PC-3 (cell line): ENCODE measurements around the gene CCDC89. TPM values are rescaled to one million over a fixed set of nuclear protein-coding genes. Genes with fewer than 3 reads are reported as not detected.

ENCODE experiments used
- ATAC-seq: fragments of 200-7000 bp; cut with Tn5 transposase; 2 replicates; pipeline ENCODE4 v1.9.1; 2020; ENCODE audit warnings: mild to moderate bottlenecking, moderate library complexity
- BruUV-seq: library from RNA; stranded (reverse); fragments of 400-500 nt; replicated peaks from 2 replicates; lab custom pipeline; 2021; lab: Mats Ljungman, UMichigan
- CTCF ChIA-PET: fragments of 300-600 bp; sonication (Branson Sonifier 250); formaldehyde crosslinking; loops from one replicate; lab custom pipeline; 2022; ENCODE audit warnings: antibody characterized with exemption; lab: Charles Lee
- POLR2A ChIA-PET: fragments of 300-600 bp; sonication (Branson Sonifier 250); formaldehyde crosslinking; loops from one replicate; lab custom pipeline; 2022; ENCODE audit warnings: antibody characterized with exemption; ENCODE audit not compliant: unreplicated experiment; lab: Charles Lee
- DNase-seq: peaks from one replicate; pipeline ENCODE4 v3.0.0-alpha.2; 2015
- H2AFZ ChIP-seq: fragments of 300-600 bp; sonication (generic); 2 replicates; pipeline ENCODE4 v1.6.0; 2016; ENCODE audit warnings: antibody characterized with exemption, low read length
- H3F3A ChIP-seq: fragments of 300-600 bp; sonication (generic); one replicate; pipeline ENCODE4 v1.6.0; 2017; ENCODE audit warnings: antibody characterized with exemption, low read length, control low read depth, mild to moderate bottlenecking; ENCODE audit not compliant: unreplicated experiment
- H3K27ac ChIP-seq: fragments of 300-600 bp; sonication (generic); 2 replicates; pipeline ENCODE4 v1.5.1; 2016; ENCODE audit warnings: mild to moderate bottlenecking, low read length
- H3K27me3 ChIP-seq: fragments of 300-600 bp; sonication (generic); 2 replicates; pipeline ENCODE4 v1.6.1; 2016; ENCODE audit warnings: low read length, mixed read lengths
- H3K36me3 ChIP-seq: fragments of 300-600 bp; sonication (generic); 2 replicates; pipeline ENCODE4 v1.6.1; 2016; ENCODE audit warnings: low read depth, mixed run types, low read length, mixed read lengths
- H3K4me1 ChIP-seq: fragments of 300-600 bp; sonication (generic); 2 replicates; pipeline ENCODE4 v1.5.1; 2016; ENCODE audit warnings: low read length; ENCODE audit not compliant: insufficient read depth
- H3K4me2 ChIP-seq: fragments of 300-600 bp; sonication (generic); 2 replicates; pipeline ENCODE4 v1.6.0; 2016; ENCODE audit warnings: low read length
- H3K4me3 ChIP-seq: fragments of 300-600 bp; sonication (generic); 2 replicates; pipeline ENCODE4 v1.5.1; 2016; ENCODE audit warnings: mild to moderate bottlenecking, low read length, mixed read lengths
- H3K79me2 ChIP-seq: fragments of 300-600 bp; sonication (generic); 2 replicates; pipeline ENCODE4 v1.6.1; 2017; ENCODE audit warnings: low read length, mixed read lengths
- H3K9ac ChIP-seq: fragments of 300-600 bp; sonication (generic); 2 replicates; pipeline ENCODE4 v1.6.0; 2016; ENCODE audit warnings: mild to moderate bottlenecking, low read length
- H3K9me2 ChIP-seq: fragments of 300-600 bp; sonication (generic); replicated peaks from 2 replicates; pipeline ENCODE4 v1.6.1; 2016; ENCODE audit warnings: mixed run types, low read length, mixed read lengths
- H3K9me3 ChIP-seq: fragments of 300-600 bp; sonication (generic); 2 replicates; pipeline ENCODE4 v1.6.1; 2016; ENCODE audit warnings: low read length, mixed read lengths
- H4K20me1 ChIP-seq: fragments of 300-600 bp; sonication (generic); 2 replicates; pipeline ENCODE4 v1.6.1; 2016; ENCODE audit warnings: low read length, mixed read lengths
- EZH2 ChIP-seq: fragments of 300-600 bp; sonication (generic); IDR thresholded peaks from one replicate; pipeline ENCODE4 v1.6.1; 2017; ENCODE audit warnings: antibody characterized with exemption, mild to moderate bottlenecking, low read length; ENCODE audit not compliant: unreplicated experiment
- EZH2phosphoT487 ChIP-seq: fragments of 300-600 bp; sonication (generic); IDR thresholded peaks from 2 replicates; pipeline ENCODE4 v1.6.1; 2018; ENCODE audit warnings: mild to moderate bottlenecking, antibody characterized with exemption, low read length, borderline replicate concordance
- intact Hi-C: fragments of 100-400 bp; cut with micrococcal nuclease; formaldehyde crosslinking; loops from 2 replicates; pipeline ENCODE4 v1.9.0; 2023
- total RNA-seq: library from RNA; depleted of rRNA; stranded (reverse); fragments of >200 nt; gene quantifications from 2 replicates; pipeline ENCODE4 v1.2.3, GENCODE V29; 2014
- TF ChIP-seq, protein P1 (sequence below): fragments of 300-600 bp; sonication (generic); conservative IDR thresholded peaks from 2 replicates; pipeline ENCODE4 v1.5.1; 2017; ENCODE audit warnings: antibody characterized with exemption, low read depth, mild to moderate bottlenecking, low read length

The CCDC89 gene
- total RNA-seq, 1 experiment from 2014 or later: 0.55 TPM

DNA sequence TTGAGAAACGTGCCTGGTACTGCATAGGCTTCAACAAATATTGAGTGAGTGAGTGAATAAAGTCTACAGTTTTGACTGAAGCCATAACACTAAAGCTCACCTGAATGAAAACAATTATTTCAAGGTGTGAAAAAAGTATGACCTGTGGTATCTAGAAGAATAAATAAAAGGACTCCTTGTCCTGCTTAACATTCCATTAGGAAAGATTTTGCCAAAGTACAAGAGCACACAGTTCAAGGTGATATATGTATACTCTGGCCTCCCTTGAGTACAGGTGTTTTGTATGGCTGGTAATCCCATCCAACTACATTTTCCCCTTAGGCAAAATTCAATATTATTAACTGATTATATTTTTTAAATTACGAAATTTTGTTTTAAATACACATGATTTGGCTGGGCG, 19.3 kb downstream of the CCDC89 start:
- no TSS peak for BruUV-seq
- Histone ChIP-seq H3K9ac (no peak overlapping the region), H4K20me1 (peaks cover 22% of the 10 kb centered on the region), H3K9me3 (no peaks in the 10 kb centered on the region), H3K79me2 (peaks cover 33% of the 10 kb centered on the region), H3K9me2 (no peaks in the 10 kb centered on the region), H3K36me3 (peaks cover 15% of the 10 kb centered on the region), H3F3A (no peaks in the 10 kb centered on the region), H3K27ac (no peak overlapping the region), H2AFZ (peak overlapping the region; percentile 79; the same call in 1 of the 2 replicates), H3K4me3 (no peak overlapping the region), H3K27me3 (no peaks in the 10 kb centered on the region), H3K4me1 (peaks cover 6% of the 10 kb centered on the region), H3K4me2 (no peak overlapping the region)
- ChIA-PET POLR2A (no interaction called here), CTCF (no interaction called here)
- ATAC-seq (no peak), DNase-seq (no peak)
- TF ChIP-seq, protein P1, sequence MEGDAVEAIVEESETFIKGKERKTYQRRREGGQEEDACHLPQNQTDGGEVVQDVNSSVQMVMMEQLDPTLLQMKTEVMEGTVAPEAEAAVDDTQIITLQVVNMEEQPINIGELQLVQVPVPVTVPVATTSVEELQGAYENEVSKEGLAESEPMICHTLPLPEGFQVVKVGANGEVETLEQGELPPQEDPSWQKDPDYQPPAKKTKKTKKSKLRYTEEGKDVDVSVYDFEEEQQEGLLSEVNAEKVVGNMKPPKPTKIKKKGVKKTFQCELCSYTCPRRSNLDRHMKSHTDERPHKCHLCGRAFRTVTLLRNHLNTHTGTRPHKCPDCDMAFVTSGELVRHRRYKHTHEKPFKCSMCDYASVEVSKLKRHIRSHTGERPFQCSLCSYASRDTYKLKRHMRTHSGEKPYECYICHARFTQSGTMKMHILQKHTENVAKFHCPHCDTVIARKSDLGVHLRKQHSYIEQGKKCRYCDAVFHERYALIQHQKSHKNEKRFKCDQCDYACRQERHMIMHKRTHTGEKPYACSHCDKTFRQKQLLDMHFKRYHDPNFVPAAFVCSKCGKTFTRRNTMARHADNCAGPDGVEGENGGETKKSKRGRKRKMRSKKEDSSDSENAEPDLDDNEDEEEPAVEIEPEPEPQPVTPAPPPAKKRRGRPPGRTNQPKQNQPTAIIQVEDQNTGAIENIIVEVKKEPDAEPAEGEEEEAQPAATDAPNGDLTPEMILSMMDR: no peak
- intact Hi-C loops: loop anchor here (10.0 kb wide), 1 partner anchor 578 kb away; the partner anchor contains the start of gene EED

DNA sequence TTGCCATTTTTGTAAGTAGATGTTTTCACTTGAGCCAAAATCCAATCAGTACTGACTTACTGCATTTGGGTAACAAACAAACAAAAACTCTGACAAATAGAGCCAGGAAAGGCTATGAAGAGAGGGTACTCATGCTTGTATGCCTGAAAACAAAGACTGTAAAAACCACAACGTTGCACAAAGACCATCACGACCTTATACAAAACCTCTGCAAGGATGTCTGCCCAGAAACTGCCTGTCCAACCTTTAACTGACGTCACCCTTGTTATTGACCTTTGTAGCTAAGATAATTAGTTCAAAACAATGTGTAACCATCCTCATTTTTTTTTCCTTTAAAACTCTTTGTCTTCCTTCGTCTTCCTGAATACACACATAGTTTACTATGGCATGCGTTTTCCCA, 20.3 kb downstream of the CCDC89 start:
- Histone ChIP-seq H3K9ac (0 out of 2 replicates have a peak overlapping the region, but pooled peaks have one; percentile 99), H2AFZ (peak overlapping the region; percentile 79), H3K27me3 (no peaks in the 10 kb centered on the region), H3K9me2 (no peaks in the 10 kb centered on the region), H4K20me1 (peaks cover 32% of the 10 kb centered on the region), H3K4me1 (peaks cover 15% of the 10 kb centered on the region), H3F3A (no peaks in the 10 kb centered on the region), H3K36me3 (peaks cover 25% of the 10 kb centered on the region), H3K27ac (no peak overlapping the region), H3K79me2 (peaks cover 42% of the 10 kb centered on the region), H3K4me2 (peak overlapping the region; percentile 96), H3K4me3 (no peak overlapping the region), H3K9me3 (no peaks in the 10 kb centered on the region)
- no peak for ATAC-seq
- no peak for TF ChIP-seq EZH2
- TF ChIP-seq EZH2phosphoT487: no peak
- TF ChIP-seq, protein P1: no peak
- BruUV-seq: no TSS peak
- DNase-seq: no peak
- CTCF ChIA-PET: no interaction called here
- intact Hi-C loops: loop anchor here (10.0 kb wide), 1 partner anchor 579 kb away; the partner anchor contains the start of gene EED
- POLR2A ChIA-PET: interaction anchor here (0.6 kb wide), 1 partner anchor 18 kb away, joined by 3 read pairs; the partner anchor contains the start of gene TMEM126A
